HPDE6-E6E7 (cell line): ENCODE data around the gene ZDHHC19.
"Not testable (repeated sequence)": the region's sequence is repeated elsewhere in the genome, so short reads cannot be mapped to it uniquely, and the experiment has no call there.

Source experiments
- DNase-seq: peaks from one replicate; pipeline ENCODE4 v3.0.0; 2011; ENCODE audit warnings: missing footprints; ENCODE audit errors: extremely low spot score

ZDHHC19 gene

GRCh38 chr3:196225086-196225485 is 13.9 kb upstream of the ZDHHC19 start:
- DNase-seq = no peak

- no peak for DNase-seq
Measured at GRCh38 chr3:196222876-196223595, 11.8 kb upstream of the ZDHHC19 start.

GRCh38 chr3:196220991-196221390 is 9.8 kb upstream of the ZDHHC19 start:
- DNase-seq = no peak

- DNase-seq = no peak
Measured at GRCh38 chr3:196220587-196220986, 9.4 kb upstream of the ZDHHC19 start.

- no peak for DNase-seq
Measured at GRCh38 chr3:196219970-196220311, 8.7 kb upstream of the ZDHHC19 start.

- peak; percentile 58 for DNase-seq
Measured at GRCh38 chr3:196219194-196219969, 8.2 kb upstream of the ZDHHC19 start.

GRCh38 chr3:196218155-196218712 is 7.0 kb upstream of the ZDHHC19 start:
- no peak for DNase-seq

GRCh38 chr3:196217307-196218154 is 6.3 kb upstream of the ZDHHC19 start:
- DNase-seq = no peak

GRCh38 chr3:196216681-196217211 is 5.5 kb upstream of the ZDHHC19 start:
- no peak for DNase-seq

- DNase-seq = no peak
Measured at GRCh38 chr3:196216089-196216564, 4.9 kb upstream of the ZDHHC19 start, which contains the start of gene SLC51A. TSS of gene SLC51A (plus strand) at chr3:196216534. CDS start at chr3:196216713, 179 bp downstream.

- DNase-seq = no peak
Measured at GRCh38 chr3:196215493-196216020, 4.4 kb upstream of the ZDHHC19 start.

GRCh38 chr3:196214783-196215441 is 3.7 kb upstream of the ZDHHC19 start:
- no peak for DNase-seq

- DNase-seq = not testable (repeated sequence)
Measured at GRCh38 chr3:196209944-196210672, 1.1 kb downstream of the ZDHHC19 start.

- DNase-seq = no peak
Measured at GRCh38 chr3:196208942-196209695, 2.1 kb downstream of the ZDHHC19 start.

GRCh38 chr3:196207833-196208607 is 3.2 kb downstream of the ZDHHC19 start:
- DNase-seq = no peak

GRCh38 chr3:196207159-196207832 is 3.9 kb downstream of the ZDHHC19 start:
- no peak for DNase-seq

- not testable (repeated sequence) for DNase-seq
Measured at GRCh38 chr3:196205442-196206205, 5.6 kb downstream of the ZDHHC19 start.
